Effector memory CD8-positive, alpha-beta T cell (primary cell): ENCODE results near the gene GGACT.

ENCODE experiments used
- ATAC-seq: fragments of 150-1000 bp; cut with Tn5 transposase; replicated peaks from 2 replicates; pipeline ENCODE4 v1.10.0; 2021; ENCODE audit warnings: mild to moderate bottlenecking, moderate library complexity
- DNase-seq, 3 experiments: peaks; one replicate each; pipeline ENCODE4 v3.0.0; 2021
- H3K27ac Mint-ChIP-seq, 2 donors: one replicate each; pipeline ENCODE4 v1.8.0; 2022; ENCODE audit warnings: mild to moderate bottlenecking in 2 of 2, mixed read lengths in 2 of 2, moderate library complexity in 2 of 2
- H3K27me3 Mint-ChIP-seq, 2 donors: one replicate each; pipeline ENCODE4 v1.8.0; 2022; ENCODE audit warnings: mixed read lengths in 2 of 2
- H3K36me3 Mint-ChIP-seq: one replicate; pipeline ENCODE4 v1.8.0; 2022; ENCODE audit warnings: mild to moderate bottlenecking, moderate library complexity, mixed read lengths; ENCODE audit not compliant: insufficient read depth
- H3K4me1 Mint-ChIP-seq, 2 donors: one replicate each; pipeline ENCODE4 v1.8.0; 2022; ENCODE audit warnings: low read depth in 2 of 2, mixed read lengths in 2 of 2
- H3K4me3 Mint-ChIP-seq, 2 donors: one replicate each; pipeline ENCODE4 v1.8.0; 2022; ENCODE audit warnings: mild to moderate bottlenecking in 2 of 2, mixed read lengths in 2 of 2, moderate library complexity in 2 of 2
- H3K9me3 Mint-ChIP-seq, 2 donors: one replicate each; pipeline ENCODE4 v1.8.0; 2022; ENCODE audit warnings: mixed read lengths in 2 of 2

Gene GGACT

DNA sequence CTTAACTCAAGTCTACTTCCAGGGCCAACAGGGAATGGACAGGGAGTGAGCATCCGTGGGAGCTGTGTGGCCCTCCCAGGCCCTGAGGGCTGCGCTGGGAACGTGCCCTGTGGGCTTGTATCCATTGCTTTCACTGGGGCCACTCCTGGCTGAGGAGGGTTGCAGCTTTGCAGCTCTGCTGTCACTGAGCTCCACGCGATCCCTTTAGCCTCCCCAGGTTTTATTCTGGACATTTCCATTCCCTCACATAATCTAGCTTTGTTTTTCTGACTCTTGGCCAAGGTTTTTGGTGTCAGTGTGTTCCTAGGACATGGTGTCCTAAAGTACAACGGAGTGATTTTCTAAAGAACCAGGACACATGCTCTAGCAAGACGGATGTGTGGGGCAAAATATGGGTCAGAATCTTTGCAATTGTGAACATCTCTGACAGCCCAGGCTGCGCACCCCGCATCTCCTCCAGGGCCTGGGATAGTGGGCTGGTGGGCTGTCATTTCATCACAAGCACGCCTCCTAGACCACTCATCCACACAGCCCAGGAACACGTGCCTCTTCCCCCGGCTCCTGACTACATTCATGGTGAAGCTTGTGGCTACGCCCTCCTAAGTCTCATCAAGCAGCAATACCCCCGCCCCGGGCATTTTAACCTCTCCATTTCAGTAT, 28.0 kb downstream of the GGACT start:
- Mint-ChIP-seq H3K27ac (no peak overlapping the region), H3K27me3 (no peaks in the 10 kb centered on the region), H3K4me3 (no peak overlapping the region), H3K36me3 (no peaks in the 10 kb centered on the region), H3K4me1 (peaks cover 4 to 12% of the 10 kb centered on the region in 2 donors), H3K9me3 (no peaks in the 10 kb centered on the region)
- DNase-seq (no peak), ATAC-seq (no peak)

DNA sequence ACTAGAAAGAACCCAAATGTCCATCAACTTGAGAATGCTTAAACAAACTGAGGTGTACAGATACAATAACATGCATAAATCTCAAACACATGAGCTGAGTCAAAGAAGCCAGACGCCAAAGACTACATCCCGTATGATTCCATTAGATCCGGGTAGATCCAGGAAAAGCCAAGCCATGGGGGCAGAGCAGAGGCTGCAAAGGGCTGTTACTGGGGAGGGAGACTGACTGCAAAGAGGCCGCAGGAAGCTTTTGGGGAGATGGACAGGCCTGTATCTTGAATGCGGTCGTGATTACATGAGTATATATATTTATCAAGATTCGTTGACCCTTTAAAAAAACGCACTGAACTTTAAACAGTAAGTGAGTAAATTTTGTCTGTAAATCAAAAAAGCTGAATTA, 28.7 kb downstream of the GGACT start:
- DNase-seq (no peak), ATAC-seq (no peak)
- Mint-ChIP-seq H3K4me3 (no peak overlapping the region), H3K36me3 (no peaks in the 10 kb centered on the region), H3K4me1 (peaks cover 2 to 10% of the 10 kb centered on the region in 2 donors), H3K27me3 (no peaks in the 10 kb centered on the region), H3K9me3 (no peaks in the 10 kb centered on the region), H3K27ac (no peak overlapping the region)

DNA sequence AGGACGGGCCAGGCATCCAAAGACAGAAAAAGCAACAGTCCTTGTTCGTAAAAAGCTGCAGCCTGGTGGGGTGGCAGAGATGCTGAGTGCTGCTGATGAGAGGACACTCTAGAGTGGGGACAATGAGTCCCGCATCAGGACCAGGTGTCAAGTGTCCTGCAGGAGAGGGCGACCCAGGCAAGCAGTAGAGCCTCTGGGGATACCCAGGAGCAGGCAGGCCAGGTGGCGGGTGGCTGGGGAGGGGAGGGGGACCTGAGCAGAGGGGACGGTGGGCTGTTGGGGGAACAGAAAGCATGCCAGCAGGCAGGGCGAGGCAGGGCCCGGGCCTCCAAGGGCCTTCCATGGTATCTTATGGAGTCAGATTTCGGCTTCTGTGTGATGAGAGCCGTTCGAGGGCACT, 35.8 kb downstream of the GGACT start:
- ATAC-seq: no peak
- Mint-ChIP-seq H3K36me3 (no peaks in the 10 kb centered on the region), H3K4me1 (peaks cover 2 to 3% of the 10 kb centered on the region in 2 donors), H3K27ac (no peak overlapping the region), H3K27me3 (no peaks in the 10 kb centered on the region), H3K4me3 (no peak overlapping the region), H3K9me3 (no peaks in the 10 kb centered on the region)
- no peak for DNase-seq

DNA sequence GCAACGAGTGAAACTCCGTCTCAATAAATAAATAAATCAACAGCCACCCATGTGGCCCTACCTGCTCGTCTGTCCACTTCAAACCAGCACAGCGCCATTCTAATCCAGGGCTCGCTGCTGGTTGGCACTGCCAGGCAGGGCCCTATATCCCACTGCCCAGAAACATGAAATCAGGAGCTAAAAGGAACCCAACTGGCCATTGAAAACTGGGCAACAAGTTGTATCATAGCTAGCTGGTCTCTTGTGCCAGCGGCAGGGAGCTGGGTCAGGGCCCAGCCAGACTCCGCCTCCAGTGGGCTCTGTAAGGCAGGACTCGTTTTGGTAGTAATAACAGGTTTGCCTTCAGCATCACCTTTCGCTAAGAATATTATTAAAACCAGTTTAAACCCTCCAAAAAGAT, 39.3 kb downstream of the GGACT start:
- ATAC-seq: no peak
- H3K4me1 Mint-ChIP-seq: peaks cover 0 to 3% of the 10 kb centered on the region in 2 donors
- H3K9me3 Mint-ChIP-seq: no peaks in the 10 kb centered on the region
- H3K4me3 Mint-ChIP-seq: no peak overlapping the region
- no peaks in the 10 kb centered on the region for H3K27me3 Mint-ChIP-seq
- H3K27ac Mint-ChIP-seq: no peak overlapping the region
- DNase-seq: no peak
- no peaks in the 10 kb centered on the region for H3K36me3 Mint-ChIP-seq

DNA sequence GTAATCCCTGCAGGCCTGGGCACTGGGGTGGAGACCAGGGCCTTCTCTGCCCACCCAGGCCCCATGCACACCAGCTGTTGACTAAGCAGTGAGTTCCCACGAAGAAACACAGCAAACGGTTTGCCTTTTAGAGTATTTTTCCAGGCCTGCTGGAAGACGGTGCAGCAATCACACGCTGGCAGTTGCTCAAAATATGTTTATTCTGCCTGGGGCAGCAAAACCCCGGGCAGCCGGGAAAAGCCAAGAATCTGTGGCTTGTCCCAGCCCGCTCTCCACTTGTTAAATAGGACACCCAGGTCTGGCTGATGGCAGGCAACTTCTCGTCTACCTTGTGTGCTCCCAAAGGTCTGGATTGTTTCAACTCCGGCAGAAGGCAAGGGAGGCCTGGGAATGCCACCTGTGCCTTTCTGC, 40.8 kb downstream of the GGACT start:
- no peak for DNase-seq
- H3K36me3 Mint-ChIP-seq: no peaks in the 10 kb centered on the region
- no peaks in the 10 kb centered on the region for H3K9me3 Mint-ChIP-seq
- H3K4me3 Mint-ChIP-seq: no peak overlapping the region
- no peaks in the 10 kb centered on the region for H3K27me3 Mint-ChIP-seq
- H3K27ac Mint-ChIP-seq: peak overlapping the region in 1 of 2 donors; percentile 51
- peaks cover 1 to 5% of the 10 kb centered on the region in 2 donors for H3K4me1 Mint-ChIP-seq
- no peak for ATAC-seq

DNA sequence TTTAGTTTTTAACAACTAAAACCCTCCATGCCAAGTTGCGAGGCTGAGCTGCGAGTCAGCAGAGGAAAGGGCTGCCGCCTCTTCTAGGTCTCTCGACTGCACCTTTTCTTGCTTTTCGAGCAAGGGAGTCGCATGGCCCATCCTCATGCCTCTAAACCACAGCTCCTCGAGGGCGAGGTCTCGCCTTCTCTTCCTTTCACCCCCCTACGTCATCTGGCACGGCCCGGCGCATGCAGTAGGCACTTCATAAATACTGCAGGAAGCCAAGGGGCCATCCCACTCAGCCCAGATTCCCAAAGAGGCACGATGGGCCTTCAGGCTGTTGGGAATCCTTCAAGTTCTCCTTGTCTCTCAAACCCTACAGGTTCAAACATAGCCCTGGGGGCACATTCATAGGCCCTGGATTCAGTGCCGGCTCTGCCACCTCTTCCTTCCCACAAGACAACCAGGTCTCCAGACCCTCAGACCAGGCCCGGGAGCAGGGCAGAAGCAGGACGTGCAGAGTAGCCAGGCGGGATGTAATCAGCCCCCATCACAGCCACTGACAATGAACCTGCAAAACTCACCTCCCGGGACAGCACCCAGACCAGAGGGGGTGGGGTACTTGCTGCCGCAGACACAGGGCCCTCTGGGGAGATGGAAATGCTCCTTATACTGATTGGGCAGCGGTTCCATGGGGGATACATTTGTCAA, 41.7 kb downstream of the GGACT start:
- Mint-ChIP-seq H3K27ac (no peak overlapping the region), H3K4me1 (peaks cover 3 to 8% of the 10 kb centered on the region in 2 donors), H3K9me3 (no peaks in the 10 kb centered on the region), H3K36me3 (no peaks in the 10 kb centered on the region), H3K27me3 (no peaks in the 10 kb centered on the region), H3K4me3 (no peak overlapping the region)
- DNase-seq (no peak), ATAC-seq (no peak)

DNA sequence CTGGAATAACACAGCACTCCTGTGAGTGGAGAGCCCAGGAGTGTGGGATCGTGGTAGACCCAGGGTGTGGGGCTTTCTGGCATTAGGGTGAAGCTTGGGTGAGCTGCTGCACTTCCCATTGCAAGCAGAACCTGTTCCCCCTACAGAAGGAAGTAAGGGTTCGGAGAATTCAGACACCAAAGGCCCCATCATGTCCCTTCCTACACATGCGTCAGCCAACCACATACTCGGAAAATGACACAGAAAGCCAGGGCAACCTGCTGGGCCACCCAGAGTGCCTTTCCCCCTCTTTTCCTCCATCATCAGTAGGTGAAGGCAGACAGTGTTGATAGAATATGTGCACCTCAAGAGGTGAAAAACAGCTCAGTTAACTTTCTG, 42.9 kb downstream of the GGACT start:
- H3K27me3 Mint-ChIP-seq: no peaks in the 10 kb centered on the region
- no peaks in the 10 kb centered on the region for H3K36me3 Mint-ChIP-seq
- no peak overlapping the region for H3K4me3 Mint-ChIP-seq
- no peaks in the 10 kb centered on the region for H3K9me3 Mint-ChIP-seq
- no peak for DNase-seq
- ATAC-seq: no peak
- peaks cover 3 to 8% of the 10 kb centered on the region in 2 donors for H3K4me1 Mint-ChIP-seq
- H3K27ac Mint-ChIP-seq: no peak overlapping the region

DNA sequence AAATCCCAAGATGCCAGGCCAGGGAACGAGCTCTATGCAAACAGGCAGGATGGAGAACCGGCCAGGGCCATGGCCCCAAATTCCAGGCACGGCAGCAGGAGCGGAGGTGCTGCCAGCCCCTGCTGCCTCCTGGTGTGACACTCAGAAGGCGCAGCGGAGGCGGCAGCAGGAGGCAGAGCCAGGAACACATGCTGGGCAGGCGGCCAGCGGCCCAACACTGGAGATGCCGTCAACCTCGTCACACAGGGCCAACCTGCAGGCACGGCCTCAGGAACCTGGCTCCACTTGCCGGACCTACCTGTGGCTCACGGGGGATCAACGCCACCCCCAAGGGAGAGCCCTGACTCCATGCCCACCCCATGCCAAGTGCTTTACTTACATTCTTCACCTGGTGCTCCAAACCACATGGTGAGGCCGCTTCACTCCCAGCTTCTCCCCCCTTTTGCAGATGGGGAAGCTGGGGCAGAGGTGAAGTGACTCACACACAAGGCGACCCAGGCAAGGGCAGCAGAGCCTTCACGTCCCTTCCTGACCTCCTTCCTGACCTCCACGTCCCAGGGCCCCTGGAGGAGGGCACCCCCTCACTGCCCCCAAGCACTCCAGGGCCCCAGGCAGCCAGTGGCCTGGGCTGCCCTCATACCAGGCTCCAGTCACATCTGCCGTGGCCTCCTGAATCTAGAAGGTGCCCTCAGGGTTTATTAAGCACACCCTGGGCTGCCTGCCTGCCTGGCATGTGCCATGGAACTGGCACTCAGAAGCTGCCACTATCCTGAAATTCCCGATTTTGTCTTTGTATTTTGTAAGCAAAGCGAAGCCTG, 43.5 kb downstream of the GGACT start:
- no peaks in the 10 kb centered on the region for H3K9me3 Mint-ChIP-seq

DNA sequence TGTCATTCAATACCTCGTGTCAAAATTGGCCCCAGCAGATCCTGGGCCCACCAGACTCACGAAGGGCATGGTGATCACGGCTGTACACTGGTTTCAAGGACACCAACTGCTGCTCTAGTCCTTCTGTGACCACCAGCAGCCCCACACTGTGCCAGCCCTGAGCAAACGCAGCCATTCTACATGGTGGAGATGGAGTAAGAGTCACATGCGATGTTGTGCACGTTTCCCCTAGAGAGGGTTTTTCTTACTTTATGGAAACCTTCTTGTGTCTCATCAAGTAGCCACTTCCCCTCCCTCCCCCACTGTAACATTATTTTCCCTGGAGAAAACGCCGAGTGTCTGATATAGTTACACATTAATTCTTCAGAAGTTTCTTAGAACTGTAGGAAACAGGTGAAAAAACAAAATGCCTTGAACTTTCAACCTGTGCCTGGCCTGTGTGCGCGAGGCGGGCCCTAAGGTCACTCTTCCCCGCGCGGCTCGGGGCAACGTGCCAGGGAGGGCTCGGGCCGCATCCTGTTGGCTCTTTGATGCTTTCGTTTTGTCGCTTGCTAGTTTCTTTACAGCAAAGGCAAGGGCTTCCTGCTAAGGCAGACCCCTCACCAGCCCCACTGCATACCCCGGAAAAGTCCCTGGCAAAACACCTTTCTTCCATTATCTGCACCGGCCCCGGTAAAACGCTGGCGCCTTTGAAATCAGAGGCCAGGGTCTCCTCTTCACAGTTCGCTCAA, 44.6 kb downstream of the GGACT start:
- H3K27me3 Mint-ChIP-seq: no peaks in the 10 kb centered on the region
- H3K9me3 Mint-ChIP-seq: no peaks in the 10 kb centered on the region
- H3K4me3 Mint-ChIP-seq: no peak overlapping the region
- ATAC-seq (no peak), DNase-seq (no peak)
- peaks cover 3 to 8% of the 10 kb centered on the region in 2 donors for H3K4me1 Mint-ChIP-seq
- no peak overlapping the region for H3K27ac Mint-ChIP-seq
- no peaks in the 10 kb centered on the region for H3K36me3 Mint-ChIP-seq

More for the DNA sequence above, 43.5 kb downstream of the GGACT start:
- Mint-ChIP-seq H3K36me3 (no peaks in the 10 kb centered on the region), H3K27me3 (no peaks in the 10 kb centered on the region), H3K27ac (no peak overlapping the region), H3K4me1 (peaks cover 3 to 8% of the 10 kb centered on the region in 2 donors), H3K4me3 (no peak overlapping the region)
- DNase-seq (no peak), ATAC-seq (no peak)

DNA sequence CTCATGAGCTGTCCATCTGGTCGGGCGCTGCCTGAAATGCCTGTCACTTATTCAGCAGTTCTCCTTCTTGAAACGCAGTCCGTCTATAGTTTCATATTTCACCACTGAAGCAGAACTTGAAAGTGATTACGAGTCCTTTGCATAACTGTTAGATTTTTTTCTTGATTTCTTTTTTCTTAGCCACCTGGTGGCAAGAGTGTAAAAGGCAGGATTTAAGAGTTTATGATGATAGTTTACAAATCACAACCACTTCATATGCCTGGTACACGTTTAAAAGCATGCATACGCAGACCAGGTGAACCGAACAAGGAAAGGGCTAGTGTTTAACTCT, 45.8 kb downstream of the GGACT start:
- DNase-seq: no peak

DNA sequence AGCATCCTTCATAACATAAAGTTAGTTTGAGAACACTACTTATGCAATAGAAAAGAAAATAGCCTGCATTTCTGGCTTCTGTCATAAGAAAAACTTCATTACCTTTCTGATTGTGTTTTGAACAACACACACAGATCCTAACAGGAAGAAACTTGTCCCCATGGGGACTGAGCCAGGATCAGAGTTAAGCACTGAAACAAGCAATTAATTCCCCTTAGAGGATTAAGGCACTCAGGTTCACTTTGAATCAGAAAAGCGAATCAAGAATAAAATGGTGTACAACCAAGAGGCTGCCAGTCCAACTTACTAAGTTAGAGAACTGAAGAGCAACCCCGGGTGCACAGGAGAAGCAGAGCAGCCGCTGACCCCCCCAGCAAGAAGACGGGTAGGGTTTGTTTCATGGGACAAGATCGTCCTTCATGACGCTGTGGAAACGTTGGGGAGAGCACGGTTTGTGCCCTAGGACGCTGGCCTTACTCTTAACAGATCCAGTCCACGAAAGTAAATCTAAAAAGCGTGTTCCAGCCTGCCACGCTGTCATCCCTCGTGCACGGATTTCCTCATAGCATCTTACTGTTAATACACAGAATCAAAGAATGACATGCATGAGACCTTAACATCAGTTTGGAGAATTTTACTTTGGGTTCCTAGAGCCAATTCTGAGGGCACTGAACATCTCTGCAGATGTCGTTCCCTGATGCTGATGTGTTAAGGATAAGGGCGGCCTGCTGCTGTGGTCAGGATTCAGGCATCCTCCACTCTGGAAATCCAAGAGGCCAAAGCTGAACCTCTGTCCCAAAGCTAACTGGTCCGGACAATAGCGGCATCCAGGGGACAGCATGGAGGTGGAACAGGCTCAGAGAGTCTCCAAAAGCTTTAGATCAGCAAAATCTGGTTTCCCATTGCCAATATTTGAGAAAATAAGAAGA, 46.4 kb downstream of the GGACT start:
- ATAC-seq: no peak
- Mint-ChIP-seq H3K9me3 (no peaks in the 10 kb centered on the region), H3K36me3 (no peaks in the 10 kb centered on the region), H3K4me1 (peaks cover 3 to 9% of the 10 kb centered on the region in 2 donors), H3K27me3 (no peaks in the 10 kb centered on the region), H3K4me3 (no peak overlapping the region), H3K27ac (no peak overlapping the region)
- no peak for DNase-seq

More for the DNA sequence above, 45.8 kb downstream of the GGACT start:
- H3K36me3 Mint-ChIP-seq: no peaks in the 10 kb centered on the region
- no peak overlapping the region for H3K27ac Mint-ChIP-seq
- no peaks in the 10 kb centered on the region for H3K27me3 Mint-ChIP-seq
- no peaks in the 10 kb centered on the region for H3K9me3 Mint-ChIP-seq
- peak; percentile 22 for ATAC-seq
- peaks cover 3 to 5% of the 10 kb centered on the region in 2 donors for H3K4me1 Mint-ChIP-seq
- no peak overlapping the region for H3K4me3 Mint-ChIP-seq

DNA sequence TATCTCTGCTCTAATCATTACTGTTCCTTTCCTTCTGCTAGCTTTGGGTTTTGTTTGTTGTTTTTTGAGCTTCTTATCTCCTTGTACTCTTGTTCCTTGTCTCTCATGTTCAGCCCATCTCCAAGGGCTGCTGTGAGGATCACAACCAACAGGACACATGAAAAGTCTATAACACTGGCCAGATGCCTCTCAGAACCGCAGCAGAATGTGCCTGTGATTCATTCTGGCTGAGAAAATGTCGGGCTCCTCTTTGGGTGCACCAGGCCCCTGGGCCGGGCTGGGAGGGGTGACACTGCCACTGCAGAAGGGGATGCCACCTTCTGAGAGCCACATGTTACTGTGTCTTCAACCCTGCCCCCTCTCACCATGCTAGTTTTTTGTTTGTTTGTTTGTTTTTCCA, 48.0 kb downstream of the GGACT start:
- DNase-seq (no peak), ATAC-seq (no peak)
- Mint-ChIP-seq H3K9me3 (no peaks in the 10 kb centered on the region), H3K36me3 (no peaks in the 10 kb centered on the region), H3K27ac (no peak overlapping the region), H3K4me1 (peaks cover 3 to 11% of the 10 kb centered on the region in 2 donors), H3K4me3 (no peak overlapping the region), H3K27me3 (no peaks in the 10 kb centered on the region)
